MM.1S (cell line): ENCODE data around the gene DDX39A.

Experiments
- DNase-seq: peaks from one replicate; pipeline ENCODE4 v3.0.0-alpha.2; 2015
- H2AFZ ChIP-seq: fragments of 300-600 bp; sonication (generic); 2 replicates; pipeline ENCODE4 v1.6.0; 2016; ENCODE audit warnings: antibody characterized with exemption, low read length
- H3F3A ChIP-seq: fragments of 300-600 bp; sonication (generic); 2 replicates; pipeline ENCODE4 v1.6.1; 2016; ENCODE audit warnings: mild to moderate bottlenecking, antibody characterized with exemption, low read length, moderate library complexity, mixed read lengths; ENCODE audit not compliant: insufficient read depth
- H3K27ac ChIP-seq: fragments of 300-600 bp; sonication (generic); 2 replicates; pipeline ENCODE4 v1.5.1; 2016; ENCODE audit warnings: mild to moderate bottlenecking, low read length
- H3K27me3 ChIP-seq: fragments of 300-600 bp; sonication (generic); replicated peaks from 2 replicates; pipeline ENCODE4 v1.6.0; 2016; ENCODE audit warnings: low read length; ENCODE audit not compliant: insufficient read depth
- H3K36me3 ChIP-seq: fragments of 300-600 bp; sonication (generic); replicated peaks from 2 replicates; pipeline ENCODE4 v1.6.1; 2016; ENCODE audit warnings: mild to moderate bottlenecking, low read length, mixed read lengths; ENCODE audit not compliant: insufficient read depth
- H3K4me1 ChIP-seq: fragments of 300-600 bp; sonication (generic); 2 replicates; pipeline ENCODE4 v1.6.1; 2016; ENCODE audit warnings: low read length, mixed read lengths
- H3K4me2 ChIP-seq: fragments of 300-600 bp; sonication (generic); 2 replicates; pipeline ENCODE4 v1.6.0; 2016; ENCODE audit warnings: low read depth, low read length
- H3K4me3 ChIP-seq: fragments of 300-600 bp; sonication (generic); 2 replicates; pipeline ENCODE4 v1.5.1; 2016; ENCODE audit warnings: low read length, mixed read lengths
- H3K79me2 ChIP-seq: fragments of 300-600 bp; sonication (generic); 2 replicates; pipeline ENCODE4 v1.6.1; 2016; ENCODE audit warnings: mixed run types, low read length, mixed read lengths
- H3K9ac ChIP-seq: fragments of 300-600 bp; sonication (generic); 2 replicates; pipeline ENCODE4 v1.6.1; 2016; ENCODE audit warnings: low read length, mixed read lengths
- H3K9me2 ChIP-seq: fragments of 300-600 bp; sonication (generic); replicated peaks from 2 replicates; pipeline ENCODE4 v1.6.1; 2016; ENCODE audit warnings: mild to moderate bottlenecking, low read length, mixed read lengths; ENCODE audit not compliant: insufficient read depth
- H3K9me3 ChIP-seq: fragments of 300-600 bp; sonication (generic); replicated peaks from 2 replicates; pipeline ENCODE4 v1.6.1; 2016; ENCODE audit warnings: mild to moderate bottlenecking, low read length, mixed read lengths; ENCODE audit not compliant: insufficient read depth
- H4K20me1 ChIP-seq: fragments of 300-600 bp; sonication (generic); 2 replicates; pipeline ENCODE4 v1.6.1; 2016; ENCODE audit warnings: mild to moderate bottlenecking, low read length, moderate library complexity, mixed read lengths; ENCODE audit not compliant: insufficient read depth
- EZH2 ChIP-seq: fragments of 300-600 bp; sonication (generic); optimal IDR thresholded peaks from 2 replicates; pipeline ENCODE3; 2017; ENCODE audit warnings: low read depth, mild to moderate bottlenecking, antibody characterized with exemption, low read length, mixed read lengths
- EZH2phosphoT487 ChIP-seq: fragments of 300-600 bp; sonication (generic); IDR thresholded peaks from 2 replicates; pipeline ENCODE4 v1.6.1; 2018; ENCODE audit warnings: antibody characterized with exemption, low read length
- TF ChIP-seq, protein P1 (sequence below): fragments of 300-600 bp; sonication (generic); IDR thresholded peaks from 2 replicates; pipeline ENCODE4 v1.5.1; 2016; ENCODE audit warnings: antibody characterized with exemption, low read length, mixed read lengths

DDX39A gene

DNA sequence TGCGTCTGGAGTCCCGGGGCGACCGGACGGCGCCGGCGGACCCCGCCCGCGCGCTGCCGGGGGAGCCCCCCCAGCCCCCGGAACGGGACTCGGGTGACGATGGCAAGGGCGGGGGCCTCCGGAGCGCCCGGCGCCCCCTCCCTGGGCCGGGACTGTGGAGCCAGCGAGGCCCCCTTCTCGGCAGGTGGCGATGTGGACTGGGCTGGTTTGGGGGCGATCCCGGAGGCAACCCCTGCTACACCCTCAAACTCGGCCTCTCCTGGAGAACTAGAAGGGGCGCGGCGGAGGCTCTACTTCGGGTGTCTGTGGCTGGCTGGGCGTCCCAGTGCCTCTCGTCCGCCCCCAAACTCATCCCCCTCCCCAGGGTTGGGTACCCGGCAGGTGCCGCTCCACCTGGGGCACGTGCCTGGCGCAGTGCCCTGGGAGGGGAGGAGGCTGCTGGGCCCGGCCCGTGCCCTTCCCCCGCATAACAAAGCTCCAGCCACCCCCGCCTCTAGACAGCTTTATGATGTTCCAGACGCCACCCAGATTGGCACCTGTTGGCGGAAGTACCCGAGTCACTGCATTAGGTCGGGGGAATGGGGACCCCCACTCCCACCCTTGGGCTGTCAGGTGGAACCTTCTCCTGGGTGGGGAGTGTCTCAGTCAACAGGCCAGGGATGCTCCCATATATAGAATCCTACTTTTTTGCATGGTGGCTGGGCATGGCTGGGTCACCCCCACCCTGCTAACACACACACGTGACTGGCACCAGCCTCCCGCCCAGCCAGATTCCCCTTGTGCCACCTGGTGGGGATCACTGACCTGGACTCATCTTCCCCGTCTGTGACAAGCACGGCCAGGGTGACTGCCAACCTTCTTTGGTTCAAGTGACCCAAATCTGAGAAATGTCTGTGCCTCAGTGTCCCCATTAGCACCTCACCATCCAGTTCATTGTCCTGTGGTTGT, 14.7 kb upstream of the DDX39A start:
- Histone ChIP-seq H3K79me2 (peaks cover 36% of the 10 kb centered on the region), H2AFZ (peak overlapping the region; percentile 81), H3K9me3 (no peaks in the 10 kb centered on the region), H3K36me3 (no peaks in the 10 kb centered on the region), H3K27me3 (peaks cover 3% of the 10 kb centered on the region; the same call in 1 of the 2 replicates), H3K4me1 (peaks cover 8% of the 10 kb centered on the region; the same call in 1 of the 2 replicates), H4K20me1 (no peaks in the 10 kb centered on the region), H3K9me2 (no peaks in the 10 kb centered on the region), H3K4me2 (peak overlapping the region; percentile 97), H3K4me3 (peak overlapping the region; percentile 85), H3K27ac (no peak overlapping the region), H3F3A (peaks cover 5% of the 10 kb centered on the region; the same call in 1 of the 2 replicates), H3K9ac (peak overlapping the region; percentile 66)
- peak; percentile 34 for DNase-seq
- TF ChIP-seq, protein P1, sequence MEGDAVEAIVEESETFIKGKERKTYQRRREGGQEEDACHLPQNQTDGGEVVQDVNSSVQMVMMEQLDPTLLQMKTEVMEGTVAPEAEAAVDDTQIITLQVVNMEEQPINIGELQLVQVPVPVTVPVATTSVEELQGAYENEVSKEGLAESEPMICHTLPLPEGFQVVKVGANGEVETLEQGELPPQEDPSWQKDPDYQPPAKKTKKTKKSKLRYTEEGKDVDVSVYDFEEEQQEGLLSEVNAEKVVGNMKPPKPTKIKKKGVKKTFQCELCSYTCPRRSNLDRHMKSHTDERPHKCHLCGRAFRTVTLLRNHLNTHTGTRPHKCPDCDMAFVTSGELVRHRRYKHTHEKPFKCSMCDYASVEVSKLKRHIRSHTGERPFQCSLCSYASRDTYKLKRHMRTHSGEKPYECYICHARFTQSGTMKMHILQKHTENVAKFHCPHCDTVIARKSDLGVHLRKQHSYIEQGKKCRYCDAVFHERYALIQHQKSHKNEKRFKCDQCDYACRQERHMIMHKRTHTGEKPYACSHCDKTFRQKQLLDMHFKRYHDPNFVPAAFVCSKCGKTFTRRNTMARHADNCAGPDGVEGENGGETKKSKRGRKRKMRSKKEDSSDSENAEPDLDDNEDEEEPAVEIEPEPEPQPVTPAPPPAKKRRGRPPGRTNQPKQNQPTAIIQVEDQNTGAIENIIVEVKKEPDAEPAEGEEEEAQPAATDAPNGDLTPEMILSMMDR, result peak; percentile 9; the same call in 1 of the 2 replicates
- TF ChIP-seq EZH2, result no peak

DNA sequence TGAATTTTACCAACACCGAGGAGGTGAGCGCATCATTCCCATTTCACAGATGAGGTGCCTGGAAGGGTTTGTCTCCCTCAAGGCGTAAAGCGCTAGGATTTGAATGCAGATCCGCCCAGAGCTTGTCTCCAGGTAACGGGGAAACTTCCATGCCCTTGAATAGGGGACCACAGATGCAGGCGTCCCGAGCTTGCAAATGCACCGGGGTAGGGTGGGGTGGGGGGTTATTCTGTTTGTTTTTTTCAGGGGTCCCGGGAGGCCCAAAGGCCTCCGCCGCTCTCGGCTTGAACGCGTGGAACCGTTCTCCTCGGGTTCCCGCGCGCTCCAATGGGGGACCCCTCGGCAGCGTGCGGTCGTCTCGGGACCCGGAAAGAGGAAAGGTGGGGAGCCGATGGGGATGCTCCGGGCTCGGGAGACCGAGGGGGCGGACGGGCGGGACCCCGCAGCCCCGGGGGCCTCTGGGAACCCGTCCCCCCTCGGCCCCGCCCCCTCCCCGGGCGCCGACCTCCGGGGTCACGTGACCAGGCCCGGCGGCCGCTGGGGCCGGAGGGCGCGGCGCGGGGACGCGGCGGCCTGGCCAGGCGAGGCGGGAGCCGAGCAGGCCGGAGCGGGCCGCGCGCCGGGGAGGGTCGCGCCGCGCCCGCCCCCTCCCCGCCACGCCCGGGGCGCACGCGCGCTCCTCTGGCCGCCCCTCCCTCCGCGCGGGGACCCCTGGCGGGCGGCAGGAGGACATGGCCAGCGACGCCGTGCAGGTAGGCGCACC, 13.8 kb upstream of the DDX39A start, which contains the start of gene PKN1:
TSS of gene PKN1 (plus strand) at position 516 of the 763 bp plus-strand sequence. CDS start at position 732, 216 bp downstream.
- H3K4me2 ChIP-seq, result peak within 1 kb of the TSS; percentile 97
- no peak within 1 kb of the TSS for H3K27ac ChIP-seq
- peak; percentile 62 for DNase-seq

DNA sequence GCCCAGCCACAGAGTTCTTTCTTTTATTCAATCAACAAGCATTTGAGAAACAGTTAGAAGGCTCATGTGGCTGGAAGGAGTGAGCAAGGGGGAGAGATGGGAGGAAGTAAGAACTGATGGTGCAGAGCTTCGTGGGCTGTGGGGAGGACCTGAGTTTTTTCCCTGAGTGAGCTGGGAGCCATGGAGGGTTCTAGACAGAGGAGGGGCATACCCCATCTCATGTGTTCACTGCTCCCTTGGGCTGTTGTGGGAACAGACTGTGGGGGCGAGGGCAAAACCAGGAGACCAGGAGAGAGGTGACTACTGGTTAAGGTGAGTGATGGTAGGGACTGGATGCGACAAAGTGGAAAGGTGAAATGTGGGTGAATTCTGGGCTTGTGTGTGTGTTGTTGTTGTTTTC, 11.6 kb upstream of the DDX39A start:
- no peak overlapping the region for H3K9ac ChIP-seq
- no peaks in the 10 kb centered on the region for H3K9me3 ChIP-seq
- H3K27ac ChIP-seq, result no peak overlapping the region
- H3K27me3 ChIP-seq, result peaks cover 3% of the 10 kb centered on the region; the same call in 1 of the 2 replicates
- no peak overlapping the region for H3K4me3 ChIP-seq
- peaks cover 20% of the 10 kb centered on the region for H3K79me2 ChIP-seq
- no peak overlapping the region for H2AFZ ChIP-seq
- no peaks in the 10 kb centered on the region for H3K36me3 ChIP-seq
- no peak for TF ChIP-seq EZH2
- TF ChIP-seq, protein P1, result no peak
- no peak for TF ChIP-seq EZH2phosphoT487
- DNase-seq, result no peak
- H4K20me1 ChIP-seq, result no peaks in the 10 kb centered on the region
- peaks cover 5% of the 10 kb centered on the region; the same call in 1 of the 2 replicates for H3F3A ChIP-seq
- peaks cover 8% of the 10 kb centered on the region; the same call in 1 of the 2 replicates for H3K4me1 ChIP-seq
- no peaks in the 10 kb centered on the region for H3K9me2 ChIP-seq
- no peak overlapping the region for H3K4me2 ChIP-seq

More for the DNA sequence above, 13.8 kb upstream of the DDX39A start, which contains the start of gene PKN1:
- Histone ChIP-seq H3F3A (peaks cover 5% of the 10 kb centered on the region; the same call in 1 of the 2 replicates), H3K9me3 (no peaks in the 10 kb centered on the region), H3K4me1 (peaks cover 8% of the 10 kb centered on the region; the same call in 1 of the 2 replicates), H3K4me3 (peak within 1 kb of the TSS; percentile 85), H3K36me3 (no peaks in the 10 kb centered on the region), H2AFZ (peak within 1 kb of the TSS; percentile 93), H3K27me3 (peaks cover 3% of the 10 kb centered on the region; the same call in 1 of the 2 replicates), H3K9me2 (no peaks in the 10 kb centered on the region), H3K9ac (peak within 1 kb of the TSS; percentile 66), H4K20me1 (no peaks in the 10 kb centered on the region), H3K79me2 (peaks cover 29% of the 10 kb centered on the region)
- TF ChIP-seq, protein P1, result no peak
- TF ChIP-seq EZH2, result no peak
- no peak for TF ChIP-seq EZH2phosphoT487
